GM23338 (cell line): Measurements from ENCODE around the gene STAB2. TPM values are rescaled to one million over a fixed set of nuclear protein-coding genes. Genes with fewer than 3 reads are reported as not detected.

Source experiments
- ATAC-seq: fragments of 200-7000 bp; cut with Tn5 transposase; 3 replicates; pipeline ENCODE4 v1.9.1; 2020
- DNase-seq: peaks from one replicate; pipeline ENCODE4 v3.0.0-alpha.2; 2015; ENCODE audit warnings: low spot score
- H2AFZ ChIP-seq: fragments of 200-600 bp; sonication (generic); 2 replicates; pipeline ENCODE4 v1.8.0; 2016; ENCODE audit warnings: antibody characterized with exemption, mild to moderate bottlenecking, moderate library complexity
- H3F3A ChIP-seq: fragments of 200-600 bp; sonication (generic); replicated peaks from 2 replicates; pipeline ENCODE4 v1.8.0; 2017; ENCODE audit warnings: antibody characterized with exemption, mixed run types, low read depth
- H3K27ac ChIP-seq: fragments of 200-600 bp; sonication (generic); 2 replicates; pipeline ENCODE4 v1.6.1; 2016; ENCODE audit warnings: low read depth
- H3K27me3 ChIP-seq: fragments of 200-600 bp; sonication (generic); 2 replicates; pipeline ENCODE4 v1.8.0; 2016; ENCODE audit warnings: mild to moderate bottlenecking, mixed run types, moderate library complexity; ENCODE audit not compliant: insufficient read depth
- H3K36me3 ChIP-seq: fragments of 200-600 bp; sonication (generic); 2 replicates; pipeline ENCODE4 v1.8.0; 2016; ENCODE audit warnings: mild to moderate bottlenecking; ENCODE audit not compliant: insufficient read depth
- H3K4me1 ChIP-seq: fragments of 200-600 bp; sonication (generic); 2 replicates; pipeline ENCODE4 v1.8.0; 2016; ENCODE audit warnings: mild to moderate bottlenecking, moderate library complexity; ENCODE audit not compliant: insufficient read depth
- H3K4me2 ChIP-seq: fragments of 200-600 bp; sonication (generic); 2 replicates; pipeline ENCODE4 v1.7.1; 2017; ENCODE audit warnings: mixed run types
- H3K4me3 ChIP-seq: fragments of 200-600 bp; sonication (generic); 2 replicates; pipeline ENCODE4 v1.6.1; 2016; ENCODE audit warnings: mixed run types
- H3K79me2 ChIP-seq: fragments of 200-600 bp; sonication (generic); replicated peaks from 2 replicates; pipeline ENCODE4 v1.8.0; 2017; ENCODE audit warnings: mild to moderate bottlenecking; ENCODE audit not compliant: insufficient read depth
- H3K9me2 ChIP-seq: fragments of 200-600 bp; sonication (generic); 2 replicates; pipeline ENCODE4 v1.8.0; 2017; ENCODE audit not compliant: insufficient read depth
- H4K20me1 ChIP-seq: fragments of 200-600 bp; sonication (generic); replicated peaks from 2 replicates; pipeline ENCODE4 v1.8.0; 2017; ENCODE audit warnings: mild to moderate bottlenecking; ENCODE audit not compliant: insufficient read depth
- H3K27ac Mint-ChIP-seq: 2 replicates; pipeline ENCODE4 v1.8.0; 2020; ENCODE audit warnings: inconsistent platforms, mild to moderate bottlenecking, moderate library complexity, mixed read lengths
- H3K27me3 Mint-ChIP-seq: 3 replicates; pipeline ENCODE4 v1.8.0; 2022; ENCODE audit warnings: low read depth, mild to moderate bottlenecking, moderate library complexity, mixed read lengths, inconsistent platforms; ENCODE audit not compliant: insufficient read depth, poor library complexity
- H3K36me3 Mint-ChIP-seq: 3 replicates; pipeline ENCODE4 v1.8.0; 2021; ENCODE audit warnings: low read depth, mild to moderate bottlenecking, inconsistent platforms, moderate library complexity, mixed read lengths
- H3K4me1 Mint-ChIP-seq: 3 replicates; pipeline ENCODE4 v1.8.0; 2020; ENCODE audit warnings: mild to moderate bottlenecking, inconsistent platforms, mixed read lengths
- H3K4me3 Mint-ChIP-seq: 3 replicates; pipeline ENCODE4 v1.8.0; 2021; ENCODE audit warnings: moderate library complexity, mild to moderate bottlenecking, inconsistent platforms, mixed read lengths
- H3K9me3 Mint-ChIP-seq: 3 replicates; pipeline ENCODE4 v1.8.0; 2020; ENCODE audit warnings: moderate library complexity, mild to moderate bottlenecking, inconsistent platforms, mixed read lengths
- CREB1 ChIP-seq: fragments of 250-450 bp; sonication (Bioruptor Pico); IDR thresholded peaks from 2 replicates; pipeline ENCODE4 v1.5.0; 2020; ENCODE audit warnings: low read depth, mild to moderate bottlenecking, moderate library complexity
- EZH2 ChIP-seq: fragments of 200-600 bp; sonication (generic); IDR thresholded peaks from one replicate; pipeline ENCODE4 v1.8.0; 2017; ENCODE audit warnings: antibody characterized with exemption, mild to moderate bottlenecking, low read depth; ENCODE audit not compliant: unreplicated experiment
- EZH2phosphoT487 ChIP-seq: fragments of 200-600 bp; sonication (generic); IDR thresholded peaks from one replicate; pipeline ENCODE4 v1.8.1; 2018; ENCODE audit warnings: antibody characterized with exemption; ENCODE audit not compliant: unreplicated experiment
- JUNB ChIP-seq: IDR thresholded peaks from one replicate; pipeline ENCODE4 v1.6.1; 2016; ENCODE audit warnings: antibody characterized with exemption; ENCODE audit not compliant: unreplicated experiment
- NANOG ChIP-seq: IDR thresholded peaks from 2 replicates; pipeline ENCODE4 v1.6.1; 2016; ENCODE audit warnings: antibody characterized with exemption, borderline replicate concordance
- POLR2AphosphoS5 ChIP-seq: IDR thresholded peaks from 2 replicates; pipeline ENCODE4 v1.6.1; 2016; ENCODE audit warnings: antibody characterized with exemption, low read depth
- STAT1 ChIP-seq: IDR thresholded peaks from one replicate; pipeline ENCODE4 v1.6.1; 2016; ENCODE audit warnings: antibody characterized with exemption; ENCODE audit not compliant: unreplicated experiment
- ZNF114 ChIP-seq: fragments of 250-450 bp; sonication (Bioruptor Pico); IDR thresholded peaks from 2 replicates; pipeline ENCODE4 v1.5.0; 2020; ENCODE audit warnings: mild to moderate bottlenecking, moderate library complexity
- ZNF331 ChIP-seq: fragments of 250-450 bp; sonication (Bioruptor Pico); IDR thresholded peaks from 2 replicates; pipeline ENCODE4 v1.5.0; 2020; ENCODE audit warnings: low read depth, mild to moderate bottlenecking, moderate library complexity
- ZNF462 ChIP-seq: fragments of 250-450 bp; sonication (Bioruptor Pico); IDR thresholded peaks from 2 replicates; pipeline ENCODE4 v1.5.0; 2020; ENCODE audit warnings: mild to moderate bottlenecking, moderate library complexity
- polyA plus RNA-seq: library from polyadenylated mRNA; unstranded; fragments of >200 nt; fragmentation: Nextera tagmentation; extraction: Ambion mirVana; gene quantifications from 2 replicates; pipeline ENCODE4 v1.2.1, GENCODE V29; 2016
- total RNA-seq: library from RNA; depleted of rRNA; stranded (reverse); fragments of >200 nt; shearing (Covaris generic); gene quantifications from 2 replicates; pipeline ENCODE4 v1.2.3, GENCODE V29; 2014
- TF ChIP-seq, protein P1 (sequence below): IDR thresholded peaks from 2 replicates; pipeline ENCODE4 v1.6.1; 2016; ENCODE audit warnings: antibody characterized with exemption

Gene STAB2
- total and polyA plus RNA-seq, 2 experiments from 2014 or later: 0.14 TPM; not detected in 1

DNA sequence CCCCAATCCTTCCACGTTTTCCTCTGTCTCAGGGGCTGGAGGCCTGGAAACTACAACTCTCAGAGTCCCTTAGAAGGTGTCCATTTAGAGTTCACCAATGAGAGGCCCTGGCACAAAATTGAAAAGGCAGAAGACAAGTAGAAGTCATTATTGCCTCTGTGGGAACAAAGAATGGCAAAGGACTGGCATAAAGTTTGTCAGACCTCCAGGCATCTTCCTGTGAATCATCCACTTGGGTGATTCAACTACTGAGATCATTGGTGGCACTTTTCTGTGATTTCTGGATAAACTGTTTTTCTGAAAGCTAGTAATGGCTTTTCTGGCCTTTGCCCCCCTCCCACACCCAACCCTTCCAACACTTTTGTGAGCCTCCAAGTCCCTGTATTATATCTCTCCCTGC is 48.7 kb upstream of the STAB2 start:
- H4K20me1 ChIP-seq: no peaks in the 10 kb centered on the region
- H3K36me3 ChIP-seq: no peaks in the 10 kb centered on the region
- no peak overlapping the region for H3K4me3 Mint-ChIP-seq
- no peak overlapping the region for H3K4me3 ChIP-seq
- no peak overlapping the region for H3K4me2 ChIP-seq
- DNase-seq: no peak
- H3K4me1 Mint-ChIP-seq: no peaks in the 10 kb centered on the region
- H3K9me3 Mint-ChIP-seq: no peaks in the 10 kb centered on the region
- no peak overlapping the region for H3K27ac ChIP-seq
- no peak for TF ChIP-seq EZH2
- TF ChIP-seq STAT1: no peak
- no peak for TF ChIP-seq NANOG
- TF ChIP-seq JUNB: no peak
- TF ChIP-seq ZNF331: no peak
- no peak for TF ChIP-seq POLR2AphosphoS5
- TF ChIP-seq, protein P1, sequence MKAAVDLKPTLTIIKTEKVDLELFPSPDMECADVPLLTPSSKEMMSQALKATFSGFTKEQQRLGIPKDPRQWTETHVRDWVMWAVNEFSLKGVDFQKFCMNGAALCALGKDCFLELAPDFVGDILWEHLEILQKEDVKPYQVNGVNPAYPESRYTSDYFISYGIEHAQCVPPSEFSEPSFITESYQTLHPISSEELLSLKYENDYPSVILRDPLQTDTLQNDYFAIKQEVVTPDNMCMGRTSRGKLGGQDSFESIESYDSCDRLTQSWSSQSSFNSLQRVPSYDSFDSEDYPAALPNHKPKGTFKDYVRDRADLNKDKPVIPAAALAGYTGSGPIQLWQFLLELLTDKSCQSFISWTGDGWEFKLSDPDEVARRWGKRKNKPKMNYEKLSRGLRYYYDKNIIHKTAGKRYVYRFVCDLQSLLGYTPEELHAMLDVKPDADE: no peak
- no peak for TF ChIP-seq ZNF114 (CRISPR knock-in tag)
- no peak for TF ChIP-seq CREB1 (CRISPR knock-in tag)
- no peak for ATAC-seq
- H3K27me3 Mint-ChIP-seq: no peaks in the 10 kb centered on the region
- no peaks in the 10 kb centered on the region for H3K27me3 ChIP-seq
- no peak overlapping the region for H2AFZ ChIP-seq
- H3K79me2 ChIP-seq: no peaks in the 10 kb centered on the region
- H3F3A ChIP-seq: no peaks in the 10 kb centered on the region
- no peak overlapping the region for H3K27ac Mint-ChIP-seq
- no peaks in the 10 kb centered on the region for H3K9me2 ChIP-seq
- no peaks in the 10 kb centered on the region for H3K4me1 ChIP-seq
- H3K36me3 Mint-ChIP-seq: no peaks in the 10 kb centered on the region

GRCh38 chr12:103540319-103540718 is 46.8 kb upstream of the STAB2 start:
- no peak overlapping the region for H3K4me3 ChIP-seq
- Mint-ChIP-seq H3K4me3 (no peak overlapping the region), H3K36me3 (no peaks in the 10 kb centered on the region; the same call in 2 of the 3 replicates), H3K4me1 (no peaks in the 10 kb centered on the region), H3K27me3 (no peaks in the 10 kb centered on the region), H3K9me3 (peaks cover 4% of the 10 kb centered on the region; the same call in 2 of the 3 replicates), H3K27ac (no peak overlapping the region)
- no peaks in the 10 kb centered on the region for H4K20me1 ChIP-seq
- TF ChIP-seq ZNF462 (CRISPR knock-in tag) (no peak), EZH2 (no peak), EZH2phosphoT487 (no peak), STAT1 (no peak), ZNF114 (CRISPR knock-in tag) (no peak), JUNB (no peak)
- TF ChIP-seq, protein P1: no peak
- H3K9me2 ChIP-seq: no peaks in the 10 kb centered on the region
- no peaks in the 10 kb centered on the region for H3K4me1 ChIP-seq
- no peaks in the 10 kb centered on the region for H3K27me3 ChIP-seq
- H3K79me2 ChIP-seq: no peaks in the 10 kb centered on the region
- DNase-seq (no peak), ATAC-seq (no peak)
- no peak overlapping the region for H3K4me2 ChIP-seq
- H3K36me3 ChIP-seq: no peaks in the 10 kb centered on the region
- H3F3A ChIP-seq: no peaks in the 10 kb centered on the region
- no peak overlapping the region for H3K27ac ChIP-seq
- no peak overlapping the region for H2AFZ ChIP-seq
